Fibroblast of mammary gland (primary cell): ENCODE measurements around the gene CCND3.

Experiments used
- DNase-seq: peaks from one replicate; pipeline ENCODE4 v3.0.0-alpha.2; 2010; ENCODE audit warnings: low read depth
- H3K4me3 ChIP-seq: 2 replicates; pipeline ENCODE4 v1.5.1; 2011; ENCODE audit warnings: low read depth, mild to moderate bottlenecking, low read length, moderate library complexity; ENCODE audit not compliant: control insufficient read depth
- TF ChIP-seq, protein P1 (sequence below): conservative IDR thresholded peaks from 2 replicates; pipeline ENCODE4 v1.5.1; 2011; ENCODE audit warnings: low read depth, low read length, inconsistent platforms; ENCODE audit not compliant: control insufficient read depth, insufficient read depth

The CCND3 gene

GRCh38 chr6:41964201-41964887, 22.7 kb upstream of the CCND3 start:
- no peak overlapping the region for H3K4me3 ChIP-seq
- TF ChIP-seq, protein P1, sequence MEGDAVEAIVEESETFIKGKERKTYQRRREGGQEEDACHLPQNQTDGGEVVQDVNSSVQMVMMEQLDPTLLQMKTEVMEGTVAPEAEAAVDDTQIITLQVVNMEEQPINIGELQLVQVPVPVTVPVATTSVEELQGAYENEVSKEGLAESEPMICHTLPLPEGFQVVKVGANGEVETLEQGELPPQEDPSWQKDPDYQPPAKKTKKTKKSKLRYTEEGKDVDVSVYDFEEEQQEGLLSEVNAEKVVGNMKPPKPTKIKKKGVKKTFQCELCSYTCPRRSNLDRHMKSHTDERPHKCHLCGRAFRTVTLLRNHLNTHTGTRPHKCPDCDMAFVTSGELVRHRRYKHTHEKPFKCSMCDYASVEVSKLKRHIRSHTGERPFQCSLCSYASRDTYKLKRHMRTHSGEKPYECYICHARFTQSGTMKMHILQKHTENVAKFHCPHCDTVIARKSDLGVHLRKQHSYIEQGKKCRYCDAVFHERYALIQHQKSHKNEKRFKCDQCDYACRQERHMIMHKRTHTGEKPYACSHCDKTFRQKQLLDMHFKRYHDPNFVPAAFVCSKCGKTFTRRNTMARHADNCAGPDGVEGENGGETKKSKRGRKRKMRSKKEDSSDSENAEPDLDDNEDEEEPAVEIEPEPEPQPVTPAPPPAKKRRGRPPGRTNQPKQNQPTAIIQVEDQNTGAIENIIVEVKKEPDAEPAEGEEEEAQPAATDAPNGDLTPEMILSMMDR = no peak
- DNase-seq = no peak

GRCh38 chr6:41963371-41963770, 21.8 kb upstream of the CCND3 start:
- no peak for DNase-seq
- TF ChIP-seq, protein P1 = no peak
- no peak overlapping the region for H3K4me3 ChIP-seq

GRCh38 chr6:41960028-41960427, 18.4 kb upstream of the CCND3 start:
- TF ChIP-seq, protein P1 = no peak
- H3K4me3 ChIP-seq = no peak overlapping the region
- no peak for DNase-seq

DNA sequence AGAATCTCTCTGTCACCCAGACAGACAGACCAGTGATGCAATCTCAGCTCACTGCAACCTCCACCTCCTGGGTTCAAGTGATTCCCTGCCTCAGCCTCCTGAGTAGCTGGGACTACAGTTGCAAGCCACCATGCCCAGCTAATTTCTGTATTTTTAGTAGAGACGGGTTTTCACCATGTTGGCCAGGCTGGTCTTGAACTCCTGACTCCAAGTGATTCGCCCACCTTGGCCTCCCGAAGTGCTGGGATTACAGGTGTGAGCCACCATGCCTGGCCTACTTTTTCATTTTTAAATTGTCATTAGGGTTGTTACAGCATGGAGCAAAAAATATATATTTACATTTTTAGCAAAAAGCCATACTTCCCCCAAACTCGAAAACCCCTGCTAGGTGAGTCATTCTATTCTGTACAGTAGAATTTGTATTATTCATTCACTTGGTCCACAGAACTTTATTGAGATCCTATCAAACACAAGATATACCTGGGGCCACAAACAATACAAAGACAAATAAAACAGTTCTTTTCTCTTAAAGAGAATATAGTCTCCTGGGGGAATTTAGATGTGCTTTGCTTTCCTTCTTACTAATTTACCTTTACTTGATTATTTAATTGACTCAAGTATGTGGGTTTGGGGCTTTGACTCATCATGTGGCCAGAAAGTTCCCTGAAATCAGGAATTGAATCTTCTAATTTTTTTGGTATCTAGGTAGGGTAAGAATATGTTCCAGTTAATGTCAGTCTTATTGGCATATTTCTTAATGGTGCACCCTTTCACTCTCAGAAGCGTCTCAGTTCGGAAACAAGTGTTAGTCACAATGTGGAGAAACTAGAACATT, 16.6 kb upstream of the CCND3 start:
- TF ChIP-seq, protein P1 = no peak
- no peak overlapping the region for H3K4me3 ChIP-seq
- DNase-seq = no peak

- no peak overlapping the region for H3K4me3 ChIP-seq
- no peak for DNase-seq
- TF ChIP-seq, protein P1 = no peak
Observed at GRCh38 chr6:41957117-41957516, 15.5 kb upstream of the CCND3 start.

DNA sequence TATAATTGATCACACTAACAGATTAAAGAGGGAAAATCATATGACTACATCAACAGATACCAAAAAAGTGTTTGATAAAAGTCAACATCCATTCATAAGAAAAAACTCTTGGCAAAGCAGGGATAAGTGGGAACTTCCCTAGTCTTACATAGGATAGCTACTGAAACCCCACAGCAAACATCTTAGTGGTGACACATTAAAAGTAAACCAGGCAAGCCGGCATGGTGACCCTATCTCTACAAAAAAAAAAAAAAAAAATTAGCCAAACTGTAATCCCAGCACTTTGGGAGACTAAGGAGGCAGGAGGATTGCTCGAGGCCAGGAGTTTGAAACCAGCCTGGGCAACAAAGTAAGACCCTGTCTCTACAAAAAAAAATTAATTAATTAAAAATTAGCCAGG, 13.8 kb upstream of the CCND3 start:
- TF ChIP-seq, protein P1 = no peak
- DNase-seq = no peak
- H3K4me3 ChIP-seq = no peak overlapping the region
